NOMO-1 treated with DMSO at 0.1 percent for 48 hours (cell line): ENCODE measurements around the gene MAPK10.

Source experiments
- DNase-seq: peaks from one replicate; lab custom pipeline; 2025; ENCODE audit not compliant: unreplicated experiment; lab: John Stamatoyannopoulos, UW

The MAPK10 gene

DNA sequence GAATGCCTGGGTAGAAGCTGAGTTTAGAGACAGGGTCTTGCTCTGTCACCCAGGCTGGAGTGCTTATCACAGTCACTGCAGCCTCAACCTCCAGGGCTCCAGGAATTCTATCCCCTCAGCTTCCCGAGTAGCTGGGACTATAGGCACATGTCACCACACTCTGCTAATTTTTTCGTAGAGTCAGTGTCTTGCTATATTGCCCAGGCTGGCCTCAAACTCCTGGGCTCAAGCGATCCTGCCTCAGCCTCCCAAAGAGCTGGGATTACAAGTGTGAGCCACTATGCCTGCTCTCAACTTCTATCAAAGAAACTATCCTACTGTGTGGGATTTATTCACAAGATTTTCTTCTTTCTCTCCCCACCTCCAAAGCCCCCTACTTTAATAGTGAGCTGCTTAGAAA, 15.7 kb downstream of the MAPK10 start:
- DNase-seq: no peak

DNA sequence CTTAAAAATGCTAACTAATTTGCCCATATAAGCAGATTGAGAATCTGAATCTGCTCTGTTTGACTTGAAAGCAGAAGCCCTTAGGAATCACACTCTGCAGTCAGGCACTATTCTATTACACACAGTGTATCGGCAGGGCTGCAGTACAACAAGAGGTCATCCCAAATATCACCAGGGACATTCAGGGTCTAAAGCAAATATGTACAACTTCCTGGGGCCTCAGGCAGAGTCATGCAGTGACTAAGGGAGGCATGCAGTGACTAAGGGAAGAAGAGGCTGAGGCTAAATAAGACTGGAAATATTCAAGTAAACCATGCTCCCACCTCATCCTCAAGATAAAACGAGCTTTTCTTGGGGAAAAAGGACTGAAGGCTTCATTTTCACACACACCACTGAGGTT, 20.9 kb downstream of the MAPK10 start:
- no peak for DNase-seq

DNA sequence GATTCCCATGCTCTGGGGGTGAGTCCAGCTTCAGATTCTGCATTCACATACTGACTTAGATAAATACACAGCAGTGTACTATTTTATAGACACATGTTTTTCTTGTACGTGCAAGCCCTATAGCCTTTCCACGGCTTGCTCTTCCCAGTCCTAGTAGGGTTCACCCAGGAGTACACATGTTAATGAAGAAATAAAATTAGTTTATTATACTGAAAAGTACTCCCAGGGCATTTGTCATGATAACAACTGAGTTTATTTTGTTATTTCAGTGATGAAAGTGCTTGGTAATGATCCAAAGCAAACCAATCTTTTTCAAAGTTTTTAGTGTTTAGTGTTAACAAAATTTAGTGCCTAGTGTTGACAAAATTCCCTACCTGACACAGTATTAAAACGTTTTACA, 21.3 kb downstream of the MAPK10 start:
- no peak for DNase-seq

DNA sequence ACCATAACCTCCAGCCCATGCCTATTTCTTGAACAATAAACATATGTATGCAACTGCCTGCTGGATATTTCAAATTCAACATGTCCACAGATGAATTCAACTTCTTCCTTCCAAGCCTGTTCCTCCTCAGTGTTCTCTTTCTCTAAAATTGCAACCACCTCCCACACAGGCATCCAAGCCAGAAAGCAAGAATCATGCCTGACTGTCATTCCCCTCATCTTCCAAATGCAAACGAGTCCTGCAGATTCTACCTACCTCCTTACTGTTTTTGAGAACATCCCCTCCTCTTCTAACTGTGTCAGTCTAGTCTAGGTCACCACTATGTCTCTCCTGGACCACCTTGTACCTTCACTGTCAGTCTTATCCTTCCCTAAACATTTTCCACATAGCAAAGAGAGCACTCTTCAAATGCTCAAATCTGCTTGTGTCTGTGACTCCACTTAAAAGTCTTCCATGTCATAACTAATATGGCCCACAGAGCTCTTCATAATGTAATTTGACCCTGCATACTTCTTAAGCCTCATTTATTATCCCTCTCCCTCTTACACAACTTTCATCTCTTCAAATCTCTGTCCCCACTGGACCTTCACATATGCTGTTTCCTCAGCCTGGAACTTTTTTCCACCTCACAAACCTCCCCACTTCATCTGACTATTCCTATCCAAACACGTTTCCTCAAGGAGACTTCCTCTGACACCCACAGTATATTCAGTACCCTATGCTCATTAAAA, 25.7 kb downstream of the MAPK10 start:
- no peak for DNase-seq

DNA sequence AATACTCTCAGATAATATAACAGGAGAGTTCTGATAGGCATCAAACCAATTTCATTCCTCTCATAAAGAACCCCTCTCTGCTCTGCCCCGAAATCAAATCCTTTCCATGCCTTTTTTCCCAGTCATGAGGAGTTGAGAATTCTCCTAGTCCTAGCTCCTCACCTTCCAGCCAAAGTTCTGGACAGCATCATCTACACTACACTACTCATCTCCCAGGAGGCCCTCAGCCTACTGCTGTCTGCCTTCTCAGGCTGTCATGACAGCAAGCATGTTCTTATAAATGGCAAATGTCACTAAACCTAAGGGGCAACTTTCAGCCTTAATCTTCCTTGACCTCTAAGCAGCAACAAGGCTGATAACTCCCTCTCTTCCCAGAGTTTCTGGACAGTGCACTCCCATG, 26.6 kb downstream of the MAPK10 start:
- DNase-seq: no peak

DNA sequence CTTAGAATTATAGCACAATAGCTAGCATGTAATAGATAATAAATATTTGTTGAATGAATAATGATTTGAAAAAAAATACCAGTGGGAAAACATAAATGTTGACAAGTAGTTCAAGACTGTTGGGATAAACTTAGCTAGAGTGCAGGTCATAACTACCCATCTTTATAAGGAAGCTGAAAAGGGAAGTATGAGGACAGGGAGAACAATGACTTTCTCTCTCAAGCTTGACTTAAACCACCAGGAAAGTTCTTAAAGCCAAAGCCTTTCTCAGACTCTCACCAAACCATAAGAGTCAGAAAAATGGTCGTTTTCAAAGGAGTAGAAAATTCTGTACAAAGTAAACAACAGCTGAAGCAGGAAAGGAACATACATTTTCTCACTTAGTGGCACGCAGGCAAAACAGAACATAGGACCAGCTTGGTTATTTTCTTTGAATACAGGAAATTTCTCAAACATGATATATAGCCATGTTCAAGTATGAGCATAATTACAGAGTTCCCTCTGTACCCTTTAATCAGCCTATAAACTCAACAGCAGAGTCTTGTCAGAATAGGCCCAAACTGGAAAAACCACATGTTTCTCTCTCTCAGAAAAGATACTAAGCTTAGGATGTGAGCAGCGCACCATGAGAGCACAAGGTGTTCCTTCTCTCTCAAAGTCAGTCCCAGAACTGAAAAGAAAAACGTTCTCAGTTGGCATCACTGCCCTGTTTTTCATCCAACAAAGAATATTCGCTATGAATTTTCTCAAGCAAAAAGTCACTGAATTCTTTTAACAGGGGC, 28.7 kb downstream of the MAPK10 start:
- peak; percentile 55 for DNase-seq

DNA sequence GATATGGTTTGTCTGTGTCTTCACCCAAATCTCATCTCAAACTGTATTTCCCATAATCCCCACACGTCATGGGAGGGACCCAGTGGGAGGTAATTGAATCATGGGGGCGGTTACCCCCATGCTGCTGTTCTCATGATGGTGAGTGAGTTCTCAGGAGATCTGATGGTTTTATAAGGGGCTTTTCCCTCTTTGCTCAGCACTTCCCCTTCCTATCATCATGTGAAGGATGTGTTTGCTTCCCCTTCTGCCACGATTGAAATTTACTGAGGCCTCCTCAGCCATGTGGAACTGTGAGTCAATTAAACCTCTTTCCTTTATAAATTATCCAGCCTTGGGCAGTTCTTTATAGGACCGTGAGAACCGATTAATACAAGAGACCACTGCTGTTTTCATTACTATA, 29.4 kb downstream of the MAPK10 start:
- DNase-seq: peak; percentile 32

DNA sequence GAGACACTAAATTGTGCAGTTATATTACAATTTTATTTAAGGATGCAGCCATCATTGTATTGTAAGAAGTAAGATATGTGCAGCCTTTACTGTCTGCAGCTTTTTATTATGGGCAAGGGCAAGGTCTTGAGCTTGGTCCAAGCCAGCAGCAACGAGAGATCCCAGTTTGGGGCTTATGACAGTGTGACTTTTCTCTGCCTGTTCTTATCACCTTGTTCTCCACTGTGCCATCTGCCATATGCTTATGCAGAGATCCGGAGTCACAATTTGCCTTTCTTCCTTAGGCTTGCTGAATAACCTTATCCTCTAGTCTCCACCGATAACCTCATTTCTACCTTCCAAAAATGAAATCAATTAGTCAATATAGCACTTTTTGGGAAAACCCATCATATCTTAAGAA, 30.4 kb downstream of the MAPK10 start:
- DNase-seq: no peak

DNA sequence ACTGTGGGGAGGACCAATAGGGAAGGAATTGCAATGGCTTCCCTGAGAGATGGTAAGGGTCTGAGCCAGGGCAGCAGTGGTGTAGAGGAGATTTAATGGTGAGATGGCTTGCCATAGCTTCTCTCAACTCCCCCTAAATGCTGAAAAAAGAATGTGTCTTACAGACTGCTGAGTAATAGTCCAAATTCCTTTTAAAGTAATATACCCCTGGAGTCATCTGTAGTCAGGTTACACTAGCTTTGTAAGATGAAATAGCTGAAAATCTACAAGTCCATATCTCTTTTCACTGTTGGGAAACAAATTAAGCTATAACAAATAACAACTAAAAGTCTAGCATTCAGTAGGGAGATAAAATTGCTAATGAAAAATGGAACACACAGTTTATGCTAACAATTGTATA, 33.5 kb downstream of the MAPK10 start:
- DNase-seq: no peak

DNA sequence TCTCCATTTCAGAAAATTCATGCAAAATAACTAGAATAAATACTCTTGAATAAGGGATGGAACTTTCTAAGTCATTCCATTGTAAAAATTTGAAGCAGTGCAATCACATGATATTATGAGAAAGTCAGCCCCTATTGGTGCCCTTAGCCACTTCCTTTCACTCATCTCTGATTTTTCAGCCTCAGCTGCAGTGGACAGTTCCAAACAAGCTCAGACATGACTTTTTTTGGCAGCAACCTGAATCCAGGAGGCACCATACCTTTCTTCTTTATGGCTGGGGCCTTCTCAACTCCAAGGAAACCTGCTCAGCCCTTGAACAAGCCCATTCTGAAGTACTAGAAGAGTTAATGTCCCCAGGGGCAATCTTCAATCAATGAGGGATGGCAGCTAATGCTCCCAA, 40.5 kb downstream of the MAPK10 start:
- no peak for DNase-seq

DNA sequence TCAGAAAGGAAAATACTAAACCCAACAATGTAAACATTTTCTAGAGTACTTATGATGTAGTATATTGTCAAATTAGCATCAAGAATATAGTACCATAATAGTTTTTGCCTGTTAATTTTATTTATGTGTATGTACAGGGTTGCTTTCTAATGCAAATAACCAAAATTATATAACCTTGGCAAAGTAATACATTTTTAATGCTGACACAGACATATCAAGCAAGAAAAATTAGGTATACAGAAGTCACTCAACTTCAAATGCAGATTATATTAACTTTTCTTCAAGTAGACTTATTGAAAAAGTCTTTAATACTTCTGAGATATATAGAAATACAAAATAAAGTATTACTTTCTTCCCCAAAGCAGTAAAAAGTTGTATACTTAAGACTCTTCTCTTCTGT, 44.3 kb downstream of the MAPK10 start:
- no peak for DNase-seq

DNA sequence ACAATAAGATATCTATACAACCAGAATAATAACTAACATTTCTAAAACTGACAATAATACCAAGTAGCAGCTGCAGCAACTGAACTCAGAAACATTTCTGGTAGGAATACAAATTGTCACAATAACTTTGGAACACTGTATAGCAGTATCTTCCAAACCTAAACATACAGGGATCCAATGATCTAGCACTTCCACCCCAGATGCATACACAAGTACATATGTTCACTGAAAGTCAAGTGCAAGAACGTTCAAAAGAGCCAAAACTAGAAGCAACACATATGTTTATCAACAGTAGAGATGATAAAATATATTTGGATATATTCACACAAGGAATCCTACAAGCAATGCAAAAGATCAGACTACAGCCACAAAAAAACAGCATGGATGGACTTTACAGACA, 46.2 kb downstream of the MAPK10 start:
- no peak for DNase-seq

DNA sequence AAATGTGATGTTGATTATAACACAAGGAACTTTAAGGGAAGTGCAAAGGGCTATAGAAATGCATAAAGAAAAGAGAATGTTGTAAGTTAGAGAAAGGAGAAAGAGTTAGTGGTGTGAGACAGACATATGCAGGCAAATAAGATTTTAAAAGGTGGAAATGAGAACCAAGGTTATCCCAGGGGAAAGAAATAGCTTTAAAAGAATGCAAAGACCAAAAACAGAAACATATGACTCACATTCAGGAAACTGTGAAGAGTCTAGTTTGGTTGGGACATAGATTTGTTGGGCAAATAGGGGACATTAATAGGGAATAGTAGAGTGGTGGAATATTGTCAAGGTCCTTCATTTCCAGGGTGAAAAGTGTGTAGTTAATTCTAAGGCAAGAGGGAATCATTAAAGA, 52.4 kb downstream of the MAPK10 start:
- DNase-seq: no peak

DNA sequence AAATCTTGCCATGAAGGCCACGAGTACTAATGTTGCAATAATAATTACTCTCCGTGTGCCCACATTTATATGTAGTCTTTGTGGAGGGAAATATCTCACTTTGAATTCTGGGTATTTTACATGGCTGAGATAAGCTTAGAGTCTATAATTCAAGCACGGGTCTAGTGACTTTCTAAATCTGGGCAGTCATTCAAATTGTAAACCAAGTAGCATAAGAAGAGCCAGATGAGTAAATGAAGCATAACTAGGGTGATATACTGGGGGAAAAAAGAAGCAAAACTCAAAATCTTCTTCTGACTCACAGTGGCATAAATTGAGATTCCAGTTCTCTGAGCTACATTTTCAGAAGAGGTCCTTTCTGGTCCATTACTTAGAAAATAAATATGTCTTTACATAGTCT, 53.0 kb downstream of the MAPK10 start:
- DNase-seq: no peak

DNA sequence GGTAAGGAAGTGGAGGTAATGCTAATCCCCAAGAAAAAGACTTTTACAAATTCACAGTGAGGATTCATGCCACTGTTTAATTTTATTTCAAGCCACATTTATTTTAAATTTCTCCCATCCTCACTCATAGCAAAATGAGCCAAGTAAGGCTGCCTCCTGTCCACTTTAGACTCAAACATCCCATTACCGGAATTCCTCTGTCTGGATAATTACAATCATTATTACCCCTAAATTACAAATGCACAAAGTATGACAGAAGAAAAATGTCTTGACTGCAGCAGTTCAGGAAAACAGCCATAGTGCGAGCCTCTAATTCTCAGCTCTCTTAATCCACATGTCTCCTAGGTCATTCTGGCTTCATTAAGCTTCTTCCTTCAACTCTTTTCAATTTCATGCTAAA, 57.0 kb downstream of the MAPK10 start:
- no peak for DNase-seq

DNA sequence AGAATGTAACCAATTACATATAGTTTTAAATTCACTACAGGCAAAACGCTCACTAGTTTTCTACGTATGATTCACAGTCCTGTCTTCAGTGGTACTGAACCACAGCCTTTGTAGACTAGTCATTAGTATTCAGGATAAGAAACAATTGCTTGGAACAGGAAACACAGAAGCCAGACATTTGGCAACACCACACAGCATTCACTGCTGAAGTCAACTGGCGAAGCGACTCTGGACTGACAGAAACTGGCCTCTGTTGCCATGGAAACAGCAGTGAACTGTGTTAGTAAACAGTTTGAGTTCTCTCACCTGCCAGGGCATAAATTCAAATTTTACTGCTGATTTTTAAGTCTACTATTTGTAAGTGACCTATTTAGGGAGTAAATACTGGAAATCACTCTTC, 57.6 kb downstream of the MAPK10 start:
- no peak for DNase-seq

DNA sequence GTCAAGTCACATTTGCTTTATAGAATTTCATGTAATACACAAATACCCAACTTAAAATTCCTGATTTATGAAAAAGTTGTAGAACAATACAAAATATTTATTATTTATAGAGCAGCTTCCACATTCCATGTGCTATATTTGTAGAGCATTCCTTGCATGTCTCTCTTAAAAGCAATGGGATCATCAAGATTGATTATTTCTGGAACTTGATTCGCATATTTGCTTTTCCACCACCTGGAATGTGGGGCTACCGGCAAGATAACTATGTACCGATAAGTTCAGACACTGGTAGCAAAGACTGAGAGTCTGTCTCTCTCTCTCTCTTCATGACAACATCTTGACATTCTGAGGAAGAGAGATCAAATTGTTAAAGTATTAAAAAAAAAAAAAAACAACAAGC, 59.3 kb downstream of the MAPK10 start:
- DNase-seq: no peak

DNA sequence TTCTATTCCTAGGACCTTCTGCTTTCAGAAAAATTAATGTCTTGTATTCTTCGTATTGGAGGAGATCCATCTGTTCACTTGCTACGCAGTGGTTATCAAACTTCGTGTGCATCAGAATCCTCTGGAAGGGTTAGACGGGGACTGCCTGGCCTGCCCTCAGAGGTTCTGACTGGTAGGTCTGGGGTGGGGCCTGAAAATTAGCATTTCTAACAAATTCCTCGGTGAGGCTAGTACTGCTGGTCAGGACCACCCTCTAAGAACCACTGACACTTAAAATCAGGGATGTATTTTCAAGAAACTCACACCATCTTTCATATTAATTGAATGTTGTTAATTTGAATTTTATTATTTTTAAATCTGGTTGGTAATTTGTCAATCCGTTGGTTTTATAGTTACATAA, 63.0 kb downstream of the MAPK10 start:
- DNase-seq: no peak

DNA sequence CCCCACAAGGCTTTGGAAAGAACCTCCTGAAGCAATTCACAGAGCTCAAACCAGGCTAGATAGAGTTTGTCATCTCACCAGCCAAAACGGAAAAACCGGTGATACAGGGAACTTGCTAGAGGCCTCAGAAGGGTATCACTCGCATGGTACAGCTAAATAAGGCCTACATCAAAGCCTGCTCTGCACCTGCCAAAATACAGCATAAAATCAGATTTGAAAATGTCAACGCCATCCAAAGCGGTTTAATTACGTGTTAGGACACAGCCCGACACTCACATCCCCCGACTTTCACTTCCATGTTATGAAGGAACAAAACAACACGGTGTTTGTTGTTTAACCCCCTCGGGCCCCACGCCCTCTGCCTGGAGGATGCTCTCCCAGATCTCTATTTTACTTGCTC, 65.0 kb downstream of the MAPK10 start:
- DNase-seq: peak; percentile 30

DNA sequence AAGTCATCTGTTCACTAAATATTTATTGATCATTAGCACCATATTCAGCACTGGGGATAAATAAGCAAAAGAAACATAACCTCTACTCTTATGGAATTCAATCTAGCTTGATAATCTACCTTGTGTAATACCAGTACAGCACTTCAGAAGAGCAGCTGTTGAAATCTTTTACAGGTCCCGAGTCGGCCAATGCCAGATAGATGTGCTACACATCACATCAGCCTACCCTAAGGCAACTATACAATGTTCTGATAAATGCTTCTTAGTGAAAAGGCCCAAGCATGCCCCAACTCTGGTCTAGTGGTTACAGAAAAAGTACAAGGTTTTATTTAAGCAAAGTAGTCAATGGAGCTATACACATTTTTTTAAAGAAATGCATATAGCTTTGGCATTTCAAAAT, 68.7 kb downstream of the MAPK10 start:
- DNase-seq: no peak

DNA sequence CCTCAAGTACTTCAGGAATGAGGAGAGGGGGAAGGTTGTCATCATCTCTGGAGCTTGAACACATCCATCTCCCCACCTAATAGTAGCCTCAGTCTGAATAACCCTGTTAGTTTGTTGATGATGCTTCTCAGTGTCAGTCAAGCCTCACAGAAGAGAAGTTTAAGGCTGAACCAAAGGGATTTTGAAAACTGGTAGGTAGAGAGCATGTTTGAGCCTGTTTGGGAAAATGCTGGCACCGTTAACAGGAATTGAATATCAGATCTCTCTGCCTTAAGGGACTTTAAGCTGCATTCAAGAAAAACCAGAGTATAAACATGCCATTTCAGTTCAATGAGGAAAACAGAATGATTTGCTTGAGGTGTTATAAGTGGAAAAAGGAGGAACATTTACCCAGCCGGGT, 73.1 kb downstream of the MAPK10 start:
- no peak for DNase-seq

DNA sequence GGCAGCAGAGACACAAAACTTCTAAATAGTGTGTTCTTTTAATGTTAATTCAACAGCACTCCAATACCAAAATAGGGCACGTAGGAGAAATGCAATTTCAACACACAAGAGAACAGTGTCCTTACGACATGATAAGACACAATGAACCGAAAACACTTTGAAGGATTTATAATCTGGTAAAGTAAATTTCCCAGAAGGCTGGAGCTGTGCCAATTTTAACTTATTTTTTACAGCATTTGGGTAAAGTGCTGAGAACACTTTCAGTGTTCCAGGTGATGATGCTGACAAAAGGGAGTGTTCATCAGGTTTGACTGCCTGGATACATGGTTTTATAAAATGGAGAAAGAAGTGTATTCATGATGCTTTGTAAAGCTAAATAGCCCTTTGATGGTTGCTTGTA, 76.5 kb downstream of the MAPK10 start:
- no peak for DNase-seq

DNA sequence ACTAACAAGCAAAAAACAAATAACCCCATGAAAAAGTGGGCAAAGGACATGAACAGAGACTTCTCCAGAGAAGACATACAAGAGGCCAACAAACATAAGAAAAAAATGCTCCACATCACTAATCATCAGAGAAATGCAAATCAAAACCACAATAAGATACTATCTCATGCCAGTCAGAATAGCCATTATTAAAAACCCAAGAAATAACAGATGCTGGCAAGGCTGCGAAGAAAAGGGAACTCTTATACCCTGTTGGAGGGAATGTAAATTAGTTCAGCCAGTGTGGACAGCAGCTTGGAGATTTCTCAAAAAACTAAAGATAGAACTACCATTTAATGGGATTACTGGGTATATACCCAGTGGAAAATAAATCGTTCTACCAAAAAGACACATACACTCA, 79.6 kb downstream of the MAPK10 start:
- no peak for DNase-seq
